ENCODE measurements around the gene SLC47A2. TPM values are rescaled to one million over a fixed set of nuclear protein-coding genes. Genes with fewer than 3 reads are reported as not detected.
A peak's percentile ranks its signal among the peaks of the same experiment; 100 is the strongest.

The SLC47A2 gene
- total and polyA plus RNA-seq, 7 experiments from 2014 or later = not detected

DNA sequence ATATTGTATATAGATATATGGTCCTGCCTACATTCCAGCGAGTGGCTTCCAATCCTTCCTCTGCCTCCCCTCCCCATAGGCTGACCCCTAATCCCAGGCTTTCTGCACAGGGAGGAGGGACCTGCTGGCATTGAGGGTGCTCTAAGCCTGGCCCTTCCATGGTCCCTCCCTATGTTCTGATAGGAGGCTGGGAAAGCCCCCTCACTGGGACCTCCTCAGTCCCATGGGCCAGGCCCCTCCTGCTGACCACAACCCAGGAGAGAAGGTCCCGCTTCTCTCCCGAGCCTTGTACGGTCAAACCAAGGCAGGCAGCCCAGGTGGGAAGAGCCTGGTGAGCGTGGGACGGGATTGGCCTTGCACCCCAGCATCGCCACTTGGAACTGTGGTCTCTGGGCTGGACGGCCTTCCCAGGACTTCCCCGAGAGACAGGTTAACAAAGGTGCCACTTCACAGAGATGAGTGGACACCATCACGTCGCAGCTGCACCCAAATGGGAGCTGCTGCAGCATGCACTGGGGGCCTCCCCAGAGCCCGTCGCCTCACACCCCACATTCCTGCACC is 30.9 kb upstream of the SLC47A2 start:
- Histone ChIP-seq H3K36me3 (ENCODE audit: control insufficient read depth in 2 of 3, insufficient read depth in 3 of 3, low read length in 3 of 3) (no peaks in the 10 kb centered on the region), H3K4me3 (ENCODE audit: low read length) (no peak overlapping the region), H3K27me3 (ENCODE audit: control insufficient read depth in 2 of 2, insufficient read depth in 2 of 2, low read length in 2 of 2) (no peaks in the 10 kb centered on the region), H3K27ac (ENCODE audit: low read depth, low read length) (no peak overlapping the region), H3K9me3 (ENCODE audit: control insufficient read depth in 2 of 3, low read length in 3 of 3) (no peaks in the 10 kb centered on the region), H3K4me1 (ENCODE audit: control insufficient read depth in 2 of 2, insufficient read depth in 2 of 2, low read length in 2 of 2) (peaks cover 0 to 5% of the 10 kb centered on the region in 2 donors)
- no peak overlapping the region for H3K4me3 Mint-ChIP-seq
- no peaks in the 10 kb centered on the region for H3K9me3 Mint-ChIP-seq
- ATAC-seq = no peak
- CTCF ChIA-PET = no interaction called here
- POLR2A ChIA-PET = no interaction called here
- no peak overlapping the region for H3K27ac Mint-ChIP-seq
- peaks cover 0 to 10% (median 3%) of the 10 kb centered on the region in 5 donors for H3K27me3 Mint-ChIP-seq
- no peaks in the 10 kb centered on the region for H3K36me3 Mint-ChIP-seq
- no peak for DNase-seq
- peaks cover 0 to 15% (median 5%) of the 10 kb centered on the region in 7 donors for H3K4me1 Mint-ChIP-seq
- intact Hi-C loops (cut with micrococcal nuclease) = loop anchor here in 1 of 2 donors (5.0 kb wide), 1 partner anchor 235 kb away; no protein-coding TSS in a partner anchor

GRCh38 chr17:19746517-19746916 is 30.1 kb upstream of the SLC47A2 start:
- intact Hi-C loops (cut with micrococcal nuclease) = loop anchor here in 1 of 2 donors (5.0 kb wide), 1 partner anchor 234 kb away; no protein-coding TSS in a partner anchor
- POLR2A ChIA-PET = no interaction called here
- H3K4me1 Mint-ChIP-seq = peaks cover 0 to 15% (median 5%) of the 10 kb centered on the region in 7 donors

DNA sequence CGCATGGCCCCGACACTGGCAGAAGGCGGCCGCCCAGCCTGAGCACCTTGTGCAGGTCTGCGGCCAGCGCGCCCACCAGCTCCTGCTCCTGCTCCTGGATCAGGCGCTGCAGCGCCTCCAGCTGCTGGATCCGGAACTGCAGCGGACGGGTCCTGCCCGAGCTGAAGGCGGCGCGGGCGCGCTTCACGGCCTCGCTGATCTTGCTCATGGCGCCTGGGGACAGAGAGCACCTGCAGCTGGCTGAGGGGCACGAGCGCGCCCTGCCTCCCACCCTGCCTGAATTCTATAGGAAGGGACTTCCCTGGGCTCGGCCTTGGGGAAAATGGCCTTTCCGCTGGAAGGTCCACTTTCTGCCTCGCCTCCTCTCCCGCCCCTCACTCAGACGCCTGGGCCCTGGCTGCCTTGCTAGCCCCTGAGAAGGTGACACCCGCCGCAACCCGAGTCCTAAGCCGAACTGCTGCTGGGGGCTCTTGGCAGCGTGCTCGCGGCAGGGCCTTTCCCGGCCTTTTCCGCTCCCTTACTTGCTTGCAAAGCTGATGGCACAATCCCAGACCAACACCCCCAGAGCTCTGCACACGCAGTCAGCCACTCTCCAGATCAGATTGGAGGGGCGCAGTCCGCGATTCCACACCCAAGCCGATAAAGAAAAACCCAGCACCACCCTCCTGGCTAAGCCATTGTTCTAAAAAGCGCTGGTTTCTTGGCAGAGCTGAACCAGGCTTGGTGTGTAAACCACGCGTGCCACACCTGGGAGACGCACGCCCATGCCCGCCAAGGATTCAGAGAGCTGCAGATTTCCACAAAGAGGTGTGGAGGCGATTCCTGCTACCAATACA is 28.8 kb upstream of the SLC47A2 start:
- H3K4me3 ChIP-seq (ENCODE audit: low read length) = peak overlapping the region; percentile 27
- H3K9me3 ChIP-seq (ENCODE audit: control insufficient read depth in 2 of 3, low read length in 3 of 3) = no peaks in the 10 kb centered on the region
- H3K4me1 ChIP-seq (ENCODE audit: control insufficient read depth in 2 of 2, insufficient read depth in 2 of 2, low read length in 2 of 2) = peaks cover 0 to 5% of the 10 kb centered on the region in 2 donors
- Mint-ChIP-seq H3K4me1 (peaks cover 0 to 10% (median 0%) of the 10 kb centered on the region in 7 donors), H3K27ac (peak overlapping the region in 2 of 9 donors; percentile 40 to 67), H3K4me3 (peak overlapping the region; percentile 36 to 78 (median 66)), H3K27me3 (peaks cover 0 to 7% (median 0%) of the 10 kb centered on the region in 5 donors), H3K36me3 (no peaks in the 10 kb centered on the region), H3K9me3 (no peaks in the 10 kb centered on the region)
- H3K27me3 ChIP-seq (ENCODE audit: control insufficient read depth in 2 of 2, insufficient read depth in 2 of 2, low read length in 2 of 2) = no peaks in the 10 kb centered on the region
- ChIA-PET POLR2A (interaction anchor here (0.6 to 1.6 kb wide), 3 partner anchors 20 to 230 kb away, joined by 3 to 12 read pairs (median 3); partner anchors contain the start of gene ALDH3A2), CTCF (interaction anchor here (0.6 to 1.7 kb wide), 10 partner anchors 9 to 232 kb away, joined by 3 to 11 read pairs (median 3); partner anchors contain the start of gene ALDH3A2)
- no peak overlapping the region for H3K27ac ChIP-seq (ENCODE audit: low read depth, low read length)
- peak; percentile 73 to 91 (median 84) for DNase-seq
- no peaks in the 10 kb centered on the region for H3K36me3 ChIP-seq (ENCODE audit: control insufficient read depth in 2 of 3, insufficient read depth in 3 of 3, low read length in 3 of 3)
- peak; percentile 95 for ATAC-seq
- intact Hi-C loops (cut with micrococcal nuclease) = loop anchor here (1.0 to 5.0 kb wide), 3 partner anchors 22 to 233 kb away; no protein-coding TSS in a partner anchor

More at GRCh38 chr17:19746517-19746916, 30.1 kb upstream of the SLC47A2 start:
- ATAC-seq = no peak
- Mint-ChIP-seq H3K27me3 (peaks cover 0 to 10% (median 3%) of the 10 kb centered on the region in 5 donors), H3K9me3 (no peaks in the 10 kb centered on the region), H3K36me3 (no peaks in the 10 kb centered on the region), H3K27ac (peak overlapping the region in 2 of 9 donors; percentile 18 to 31), H3K4me3 (peak overlapping the region in 3 of 10 donors; percentile 10 to 79 (median 18))
- Histone ChIP-seq H3K4me3 (ENCODE audit: low read length) (no peak overlapping the region), H3K27ac (ENCODE audit: low read depth, low read length) (no peak overlapping the region), H3K36me3 (ENCODE audit: control insufficient read depth in 2 of 3, insufficient read depth in 3 of 3, low read length in 3 of 3) (no peaks in the 10 kb centered on the region), H3K27me3 (ENCODE audit: control insufficient read depth in 2 of 2, insufficient read depth in 2 of 2, low read length in 2 of 2) (no peaks in the 10 kb centered on the region), H3K4me1 (ENCODE audit: control insufficient read depth in 2 of 2, insufficient read depth in 2 of 2, low read length in 2 of 2) (peaks cover 0 to 5% of the 10 kb centered on the region in 2 donors), H3K9me3 (ENCODE audit: control insufficient read depth in 2 of 3, low read length in 3 of 3) (no peaks in the 10 kb centered on the region)
- DNase-seq = no peak
- CTCF ChIA-PET = no interaction called here

DNA sequence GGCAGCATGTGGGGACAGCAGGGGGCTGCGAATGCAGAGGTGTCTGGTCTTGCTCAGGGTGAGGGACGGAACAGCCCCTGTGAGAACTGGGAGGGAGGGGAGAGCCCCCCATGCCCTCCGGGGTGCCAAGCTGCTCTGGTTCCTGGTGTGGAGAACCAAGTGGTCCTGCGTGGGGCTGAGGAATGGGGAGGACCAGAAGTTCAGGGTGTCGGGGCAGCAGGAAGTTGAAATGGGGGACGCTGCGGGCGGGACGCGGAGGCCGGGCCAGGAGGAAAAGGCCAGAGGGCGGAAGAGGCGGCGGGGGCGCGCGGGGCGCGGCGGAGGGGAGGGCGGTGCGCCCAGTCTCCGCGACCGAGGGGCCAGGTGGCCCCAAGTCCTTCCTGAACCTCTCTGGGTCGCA is 28.1 kb upstream of the SLC47A2 start:
- no peak overlapping the region for H3K4me3 ChIP-seq (ENCODE audit: low read length)
- no peak overlapping the region for H3K27ac Mint-ChIP-seq
- no peaks in the 10 kb centered on the region for H3K9me3 ChIP-seq (ENCODE audit: control insufficient read depth in 2 of 3, low read length in 3 of 3)
- H3K4me3 Mint-ChIP-seq = peak overlapping the region; percentile 45 to 82 (median 76)
- ChIA-PET POLR2A (interaction anchor here (0.9 to 1.6 kb wide), 2 partner anchors 96 to 230 kb away, joined by 3 to 12 read pairs; partner anchors contain the start of gene ALDH3A2), CTCF (interaction anchor here (1.0 to 1.7 kb wide), 5 partner anchors 18 to 231 kb away, joined by 3 to 11 read pairs (median 5); no protein-coding TSS in a partner anchor)
- no peak overlapping the region for H3K27ac ChIP-seq (ENCODE audit: low read depth, low read length)
- peaks cover 0 to 5% of the 10 kb centered on the region in 2 donors for H3K4me1 ChIP-seq (ENCODE audit: control insufficient read depth in 2 of 2, insufficient read depth in 2 of 2, low read length in 2 of 2)
- ATAC-seq (peak; percentile 2), DNase-seq (peak in 1 of 9 donors; percentile 12)
- H3K9me3 Mint-ChIP-seq = no peaks in the 10 kb centered on the region
- peaks cover 0 to 6% (median 0%) of the 10 kb centered on the region in 5 donors for H3K27me3 Mint-ChIP-seq
- peaks cover 0 to 10% (median 0%) of the 10 kb centered on the region in 7 donors for H3K4me1 Mint-ChIP-seq
- H3K36me3 Mint-ChIP-seq = no peaks in the 10 kb centered on the region
- H3K36me3 ChIP-seq (ENCODE audit: control insufficient read depth in 2 of 3, insufficient read depth in 3 of 3, low read length in 3 of 3) = no peaks in the 10 kb centered on the region
- intact Hi-C loops (cut with micrococcal nuclease) = loop anchor here in 1 of 2 donors (2.0 kb wide), 1 partner anchor 22 kb away; no protein-coding TSS in a partner anchor
- no peaks in the 10 kb centered on the region for H3K27me3 ChIP-seq (ENCODE audit: control insufficient read depth in 2 of 2, insufficient read depth in 2 of 2, low read length in 2 of 2)

- DNase-seq = no peak
- Mint-ChIP-seq H3K4me3 (peak overlapping the region in 8 of 10 donors; percentile 32 to 82 (median 58)), H3K9me3 (no peaks in the 10 kb centered on the region)
These were observed 27.0 kb upstream of the SLC47A2 start for GRCh38 chr17:19743101-19744100.

More at GRCh38 chr17:19743101-19744100, 27.0 kb upstream of the SLC47A2 start:
- no peaks in the 10 kb centered on the region for H3K9me3 ChIP-seq (ENCODE audit: control insufficient read depth in 2 of 3, low read length in 3 of 3)
- H3K36me3 ChIP-seq (ENCODE audit: control insufficient read depth in 2 of 3, insufficient read depth in 3 of 3, low read length in 3 of 3) = no peaks in the 10 kb centered on the region
- peaks cover 0 to 5% of the 10 kb centered on the region in 2 donors for H3K4me1 ChIP-seq (ENCODE audit: control insufficient read depth in 2 of 2, insufficient read depth in 2 of 2, low read length in 2 of 2)
- ChIA-PET POLR2A (interaction anchor here (0.6 kb wide), 1 partner anchor 376 kb away, joined by 4 read pairs; no protein-coding TSS in a partner anchor), CTCF (interaction anchor here (0.7 to 2.1 kb wide), 6 partner anchors 10 to 231 kb away, joined by 3 to 6 read pairs (median 4); no protein-coding TSS in a partner anchor)
- Mint-ChIP-seq H3K4me1 (peaks cover 0 to 10% (median 0%) of the 10 kb centered on the region in 7 donors), H3K27me3 (peaks cover 0 to 3% (median 0%) of the 10 kb centered on the region in 5 donors), H3K27ac (no peak overlapping the region), H3K36me3 (no peaks in the 10 kb centered on the region)
- H3K4me3 ChIP-seq (ENCODE audit: low read length) = no peak overlapping the region
- intact Hi-C loops (cut with micrococcal nuclease) = loop anchor here in 1 of 2 donors (2.0 kb wide), 1 partner anchor 23 kb away; no protein-coding TSS in a partner anchor
- no peak for ATAC-seq
- no peak overlapping the region for H3K27ac ChIP-seq (ENCODE audit: low read depth, low read length)
- no peaks in the 10 kb centered on the region for H3K27me3 ChIP-seq (ENCODE audit: control insufficient read depth in 2 of 2, insufficient read depth in 2 of 2, low read length in 2 of 2)

All from naive thymus-derived CD4-positive, alpha-beta T cell (primary cell).